Naive B cell (primary cell): Measurements from ENCODE around the gene MELTF. TPM values are rescaled to one million over a fixed set of nuclear protein-coding genes. Genes with fewer than 3 reads are reported as not detected.

Experiments
- ATAC-seq, 2 donors: fragments of 150-1000 bp; cut with Tn5 transposase; 2 replicates each; pipeline ENCODE4 v1.10.0; 2021; ENCODE audit warnings: low read depth in 2 of 2, mild to moderate bottlenecking in 2 of 2, moderate library complexity in 2 of 2
- DNase-seq: peaks from one replicate; pipeline ENCODE4 v3.0.0; 2022
- H3K27ac Mint-ChIP-seq, 6 donors: one replicate each; pipeline ENCODE4 v1.8.0; 2020 to 2022; ENCODE audit warnings: mild to moderate bottlenecking in 6 of 6, mixed read lengths in 6 of 6, moderate library complexity in 5 of 6, inconsistent platforms in 2 of 6
- H3K27me3 Mint-ChIP-seq, 3 donors: one replicate each; pipeline ENCODE4 v1.8.0; 2021 to 2022; ENCODE audit warnings: mixed read lengths in 3 of 3, mild to moderate bottlenecking in 1 of 3
- H3K36me3 Mint-ChIP-seq, 2 donors: one replicate each; pipeline ENCODE4 v1.8.0; 2020 to 2022; ENCODE audit warnings: mixed read lengths in 2 of 2, inconsistent platforms in 1 of 2, mild to moderate bottlenecking in 1 of 2
- H3K4me1 Mint-ChIP-seq, 3 donors: one replicate each; pipeline ENCODE4 v1.8.0; 2020 to 2022; ENCODE audit warnings: mixed read lengths in 3 of 3, inconsistent platforms in 1 of 3, mild to moderate bottlenecking in 1 of 3, moderate library complexity in 1 of 3
- H3K4me3 Mint-ChIP-seq, 8 donors: one replicate each; pipeline ENCODE4 v1.8.0; 2020 to 2022; ENCODE audit warnings: mild to moderate bottlenecking in 8 of 8, mixed read lengths in 8 of 8, moderate library complexity in 8 of 8, inconsistent platforms in 2 of 8
- H3K9me3 Mint-ChIP-seq, 7 donors: one replicate each; pipeline ENCODE4 v1.8.0; 2020 to 2022; ENCODE audit warnings: mixed read lengths in 7 of 7, mild to moderate bottlenecking in 5 of 7, inconsistent platforms in 2 of 7, moderate library complexity in 1 of 7
- polyA plus RNA-seq, 6 donors: library from polyadenylated mRNA; unstranded; fragments of 300-500 nt; fragmentation: Illumina TruSeq; gene quantifications; one replicate each; pipeline ENCODE4 v1.2.3, GENCODE V29; 2021; ENCODE audit warnings: low read depth in 6 of 6

MELTF gene
- polyA plus RNA-seq, 6 donors from 2014 or later: 0.61 TPM; not detected in 5

GRCh38 chr3:196962930-196963630 is 66.5 kb downstream of the MELTF start:
- DNase-seq (no peak), ATAC-seq (peak in 1 of 2 donors; percentile 56)
- H3K27ac Mint-ChIP-seq: peak overlapping the region in 5 of 6 donors; percentile 13 to 96 (median 79)
- H3K9me3 Mint-ChIP-seq: no peaks in the 10 kb centered on the region
- H3K4me3 Mint-ChIP-seq: peak overlapping the region in 5 of 8 donors; percentile 23 to 76 (median 34)
- no peaks in the 10 kb centered on the region for H3K27me3 Mint-ChIP-seq
- H3K36me3 Mint-ChIP-seq: no peaks in the 10 kb centered on the region
- peaks cover 7 to 35% (median 13%) of the 10 kb centered on the region in 3 donors for H3K4me1 Mint-ChIP-seq

DNA sequence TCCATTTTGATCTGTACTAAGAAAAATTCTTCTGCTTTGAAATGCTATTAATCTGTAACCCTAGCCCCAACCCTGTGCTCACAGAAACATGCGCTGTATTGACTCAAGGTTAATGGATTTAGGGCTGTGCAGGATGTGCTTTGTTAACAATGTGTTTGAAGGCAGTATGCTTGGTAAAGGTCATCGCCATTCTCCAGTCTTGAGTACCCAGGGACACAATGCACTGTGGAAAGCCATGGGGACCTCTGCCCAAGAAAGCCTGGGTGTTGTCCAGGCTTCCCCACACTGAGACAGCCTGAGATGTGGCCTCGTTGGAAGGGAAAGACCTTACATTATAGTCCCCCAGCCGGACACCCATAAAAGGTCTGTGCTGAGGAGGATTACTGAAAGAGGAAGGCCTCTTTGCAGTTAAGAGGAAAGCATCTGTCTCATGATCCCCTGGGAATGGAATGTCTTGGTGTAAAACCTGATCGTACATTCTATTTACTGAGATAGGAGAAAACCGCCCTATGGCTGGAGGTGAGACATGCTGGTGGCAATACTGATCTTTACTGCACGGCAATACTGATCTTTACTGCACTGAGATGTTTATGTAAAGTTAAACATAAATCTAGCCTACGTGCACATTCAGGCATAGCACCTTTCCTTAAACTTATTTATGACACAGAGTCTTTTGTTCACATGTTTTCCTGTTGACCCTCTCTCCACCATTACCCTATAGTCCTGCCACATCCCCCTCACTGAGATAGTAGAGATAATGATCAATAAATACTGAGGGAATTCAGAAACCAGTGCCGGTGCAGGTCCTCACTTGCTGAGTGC is 67.3 kb downstream of the MELTF start:
- peak in 1 of 2 donors; percentile 25 for ATAC-seq
- Mint-ChIP-seq H3K9me3 (no peaks in the 10 kb centered on the region), H3K27me3 (no peaks in the 10 kb centered on the region), H3K27ac (peak overlapping the region in 5 of 6 donors; percentile 2 to 96 (median 64)), H3K4me3 (peak overlapping the region in 5 of 8 donors; percentile 23 to 76 (median 34)), H3K36me3 (no peaks in the 10 kb centered on the region), H3K4me1 (peaks cover 5 to 27% (median 6%) of the 10 kb centered on the region in 3 donors)
- DNase-seq: no peak

GRCh38 chr3:196954832-196955231 is 74.8 kb downstream of the MELTF start:
- DNase-seq: no peak
- H3K27me3 Mint-ChIP-seq: no peaks in the 10 kb centered on the region
- no peaks in the 10 kb centered on the region for H3K36me3 Mint-ChIP-seq
- no peaks in the 10 kb centered on the region for H3K4me1 Mint-ChIP-seq
- H3K27ac Mint-ChIP-seq: peak overlapping the region in 1 of 6 donors; percentile 24
- no peak overlapping the region for H3K4me3 Mint-ChIP-seq
- H3K9me3 Mint-ChIP-seq: peaks cover 0 to 5% (median 0%) of the 10 kb centered on the region in 7 donors
- no peak for ATAC-seq

Other genes starting within 250 kb of the MELTF start
- gene SENP5, start 161.9 kb downstream of the MELTF start, polyA plus RNA-seq: 10 to 100 TPM in 4 of 6 donors, 1 to 10 TPM in 2; 4.3 to 15.4 (median 13.4) TPM
- 10 to 100 TPM; 35.9 to 75.6 (median 62.9) TPM for gene NCBP2, start 87.3 kb downstream of the MELTF start, polyA plus RNA-seq
- gene PIGZ, start 61.0 kb downstream of the MELTF start, polyA plus RNA-seq: 1 to 10 TPM in 3 of 6 donors, under 1 TPM in 2, not detected in 1; 0.45 to 2.6 (median 1.1) TPM